AG20443 (cell line): ENCODE data around the gene ACTR6.

ENCODE experiments used
- DNase-seq: peaks from one replicate; pipeline ENCODE4 v3.0.0; 2012; ENCODE audit warnings: low spot score, mixed read lengths

Gene ACTR6

GRCh38 chr12:100267603-100268281, 67.1 kb downstream of the ACTR6 start:
- peak; percentile 9 for DNase-seq

- DNase-seq = no peak
Observed at GRCh38 chr12:100268835-100269564, 68.4 kb downstream of the ACTR6 start.

GRCh38 chr12:100273782-100274181, 73.2 kb downstream of the ACTR6 start:
- no peak for DNase-seq
